Esophagus (tissue), 2 donors: ENCODE data around the gene LRRN2. TPM values are rescaled to one million over a fixed set of nuclear protein-coding genes. Genes with fewer than 3 reads are reported as not detected.

ENCODE experiments used
- H3K27ac ChIP-seq, 2 donors: one replicate each; pipeline ENCODE4 v1.5.1; 2013; ENCODE audit warnings: low read depth in 2 of 2, mild to moderate bottlenecking in 2 of 2, inconsistent platforms in 1 of 2, low read length in 1 of 2, moderate library complexity in 1 of 2
- H3K27me3 ChIP-seq, 2 donors: one replicate each; pipeline ENCODE4 v1.6.1; 2013; ENCODE audit warnings: low read length in 2 of 2, control low read depth in 1 of 2, mild to moderate bottlenecking in 1 of 2; ENCODE audit not compliant: insufficient read depth in 2 of 2, control insufficient read depth in 1 of 2
- H3K36me3 ChIP-seq, 2 donors: one replicate each; pipeline ENCODE4 v1.6.1; 2013; ENCODE audit warnings: low read length in 1 of 2; ENCODE audit not compliant: control insufficient read depth in 2 of 2, insufficient read depth in 2 of 2
- H3K4me1 ChIP-seq, 2 donors: one replicate each; pipeline ENCODE4 v1.6.1; 2013; ENCODE audit warnings: low read length in 1 of 2; ENCODE audit not compliant: control insufficient read depth in 2 of 2, insufficient read depth in 2 of 2
- H3K4me3 ChIP-seq, 2 donors: one replicate each; pipeline ENCODE4 v1.5.1; 2013; ENCODE audit warnings: low read length in 2 of 2, mild to moderate bottlenecking in 2 of 2, low read depth in 1 of 2, moderate library complexity in 1 of 2
- H3K9me3 ChIP-seq, 2 donors: one replicate each; pipeline ENCODE4 v1.6.1; 2013; ENCODE audit warnings: mild to moderate bottlenecking in 2 of 2, low read depth in 1 of 2, low read length in 1 of 2, moderate library complexity in 1 of 2; ENCODE audit not compliant: control insufficient read depth in 2 of 2, insufficient read depth in 1 of 2
- WGBS, 2 donors: extraction: QIAGEN DNeasy Blood & Tissue Kit; methylation state at CpG; one replicate each; pipeline ENCODE4 v1.1.7; 2013; 5-methylcytosine and 5-hydroxymethylcytosine counted together
- polyA plus RNA-seq, 2 donors: library from polyadenylated mRNA; stranded (reverse); fragments of 200-250 nt; gene quantifications; one replicate each; pipeline ENCODE4 v1.2.3, GENCODE V29; 2013
- donor health status: healthy with polysubstance abuse.
- donor health status: Bipolar disorder and iron deficiency.

The LRRN2 gene
- under 1 TPM; 0.65 to 0.88 TPM for polyA plus RNA-seq

GRCh38 chr1:204685236-204686006, at the start of gene LRRN2:
Gene LRRN2, minus strand, starts transcription at chr1:204685738. Its CDS starts 65,746 bp downstream, at chr1:204619992.
- Histone ChIP-seq H3K4me1 (peaks cover 3 to 5% of the 10 kb centered on the region in 2 donors), H3K36me3 (no peaks in the 10 kb centered on the region), H3K9me3 (no peaks in the 10 kb centered on the region), H3K4me3 (peak within 1 kb of the TSS; percentile 39 to 48), H3K27ac (no peak within 1 kb of the TSS), H3K27me3 (peaks cover 0 to 3% of the 10 kb centered on the region in 2 donors)
- 4% methylated on average over 61 to 84 of the region's 84 CpGs for WGBS, 2 donors

- peaks cover 0 to 3% of the 10 kb centered on the region in 2 donors for H3K27me3 ChIP-seq
- no peaks in the 10 kb centered on the region for H3K9me3 ChIP-seq
- peaks cover 0 to 5% of the 10 kb centered on the region in 2 donors for H3K4me1 ChIP-seq
- H3K36me3 ChIP-seq, result no peaks in the 10 kb centered on the region
- H3K4me3 ChIP-seq, result no peak overlapping the region
- H3K27ac ChIP-seq, result no peak overlapping the region
Observed at GRCh38 chr1:204735042-204735441, 49.5 kb upstream of the LRRN2 start.

DNA sequence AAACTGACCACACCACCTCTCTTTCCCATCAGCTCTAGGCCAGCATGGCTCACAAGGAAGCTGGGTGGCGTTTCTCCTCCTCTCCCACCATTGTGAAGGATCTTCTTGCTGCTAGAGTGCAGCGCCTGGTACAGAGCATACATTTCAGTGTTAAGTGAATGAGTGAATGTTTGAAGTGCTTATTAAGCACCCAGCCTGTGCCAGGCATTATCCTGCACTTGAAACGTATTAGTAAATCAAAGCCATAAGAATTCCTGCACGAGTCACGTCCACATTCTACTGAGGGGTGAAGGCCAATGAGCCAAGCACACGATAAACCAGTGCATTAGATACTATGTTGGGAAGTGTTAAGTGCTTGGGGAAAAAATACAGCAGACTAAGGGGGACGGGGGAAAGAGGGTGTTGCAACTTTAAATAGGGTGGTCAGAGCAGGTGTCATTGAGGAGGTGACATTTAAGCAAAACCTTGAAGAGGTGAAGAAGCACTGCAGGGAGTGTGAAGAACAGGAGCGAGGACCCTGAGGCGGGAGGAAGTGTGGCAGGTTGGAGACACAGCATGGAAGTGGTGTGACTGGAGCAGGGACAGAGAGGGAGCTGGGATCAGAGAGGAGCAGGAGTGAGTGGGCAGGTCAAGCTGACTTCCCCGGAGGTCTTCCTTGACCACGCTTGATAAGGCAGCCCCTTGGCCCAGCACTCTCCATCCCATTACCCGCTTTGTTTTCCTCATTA, 48.5 kb upstream of the LRRN2 start:
- H3K4me3 ChIP-seq, result no peak overlapping the region
- no peaks in the 10 kb centered on the region for H3K36me3 ChIP-seq
- H3K4me1 ChIP-seq, result peaks cover 0 to 5% of the 10 kb centered on the region in 2 donors
- 77 to 80% methylated on average over 12 of the region's 12 CpGs for WGBS, 2 donors
- no peaks in the 10 kb centered on the region for H3K9me3 ChIP-seq
- H3K27ac ChIP-seq, result no peak overlapping the region
- peaks cover 0 to 3% of the 10 kb centered on the region in 2 donors for H3K27me3 ChIP-seq

DNA sequence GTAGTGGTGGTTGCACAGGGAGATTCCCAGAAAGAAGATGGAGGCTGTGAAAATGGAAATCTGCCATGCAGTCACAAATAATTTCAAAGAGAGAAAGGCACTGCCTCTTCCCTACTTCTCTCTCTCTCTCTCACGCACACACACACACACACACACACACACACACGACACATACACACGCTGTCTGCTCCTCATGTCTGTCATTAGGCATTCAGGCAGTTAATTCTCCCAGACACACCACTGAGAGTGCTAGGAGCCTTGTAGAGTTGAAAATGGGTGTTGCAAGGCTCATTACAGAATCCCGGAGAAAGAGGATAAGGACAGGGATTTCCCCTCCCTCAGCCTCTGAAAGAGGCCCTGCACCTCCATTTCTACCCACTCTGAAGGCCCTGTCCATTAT, 47.8 kb upstream of the LRRN2 start:
- H3K9me3 ChIP-seq, result no peaks in the 10 kb centered on the region
- 64 to 73% methylated on average over 4 of the region's 4 CpGs for WGBS, 2 donors
- peaks cover 0 to 5% of the 10 kb centered on the region in 2 donors for H3K4me1 ChIP-seq
- H3K36me3 ChIP-seq, result no peaks in the 10 kb centered on the region
- H3K4me3 ChIP-seq, result no peak overlapping the region
- H3K27ac ChIP-seq, result no peak overlapping the region
- peaks cover 0 to 3% of the 10 kb centered on the region in 2 donors for H3K27me3 ChIP-seq

DNA sequence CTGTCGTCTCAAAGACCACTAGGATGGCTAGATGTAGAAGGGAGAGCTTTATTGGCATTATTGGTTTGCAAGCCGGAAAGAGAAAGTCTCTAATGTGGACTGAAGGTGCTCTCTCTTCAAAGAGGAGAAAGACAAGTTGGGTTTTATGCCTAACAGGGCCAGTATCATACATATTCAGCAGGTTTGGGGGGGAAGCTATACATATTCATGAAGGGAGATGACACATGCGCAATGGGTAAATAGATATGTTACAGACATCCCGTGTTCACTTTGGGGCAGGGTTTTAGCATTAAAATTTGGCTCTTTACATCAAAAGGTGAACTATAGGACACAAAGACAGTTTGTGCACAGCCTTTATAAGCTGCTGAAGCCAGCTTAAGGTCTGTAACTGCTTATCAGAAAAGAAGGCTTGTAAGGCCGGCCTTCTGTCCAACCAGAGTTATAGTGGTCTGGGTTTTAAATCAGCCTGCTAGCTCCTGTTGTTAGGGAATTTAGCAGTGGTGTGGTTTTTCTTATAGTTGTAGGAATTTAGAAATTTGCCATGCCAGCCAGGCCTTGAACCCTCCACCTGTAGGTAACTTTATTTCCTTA, 46.5 kb upstream of the LRRN2 start:
- Histone ChIP-seq H3K27ac (no peak overlapping the region), H3K4me1 (peaks cover 0 to 5% of the 10 kb centered on the region in 2 donors), H3K27me3 (peaks cover 0 to 3% of the 10 kb centered on the region in 2 donors), H3K4me3 (no peak overlapping the region), H3K36me3 (no peaks in the 10 kb centered on the region), H3K9me3 (no peaks in the 10 kb centered on the region)
- WGBS, 2 donors, result 87 to 90% methylated on average over 5 of the region's 5 CpGs

- Histone ChIP-seq H3K9me3 (no peaks in the 10 kb centered on the region), H3K27ac (no peak overlapping the region), H3K27me3 (peaks cover 0 to 3% of the 10 kb centered on the region in 2 donors), H3K4me1 (peaks cover 0 to 5% of the 10 kb centered on the region in 2 donors), H3K36me3 (no peaks in the 10 kb centered on the region), H3K4me3 (no peak overlapping the region)
- WGBS, 2 donors, result 33 to 38% methylated on average over 6 of the region's 6 CpGs
Observed at GRCh38 chr1:204731509-204731908, 46.0 kb upstream of the LRRN2 start.

GRCh38 chr1:204730826-204731459, 45.4 kb upstream of the LRRN2 start:
- Histone ChIP-seq H3K4me1 (peaks cover 0 to 5% of the 10 kb centered on the region in 2 donors), H3K27me3 (peaks cover 0 to 3% of the 10 kb centered on the region in 2 donors), H3K4me3 (no peak overlapping the region), H3K27ac (no peak overlapping the region), H3K36me3 (no peaks in the 10 kb centered on the region), H3K9me3 (no peaks in the 10 kb centered on the region)
- WGBS, 2 donors, result 35 to 39% methylated on average over 9 of the region's 9 CpGs

DNA sequence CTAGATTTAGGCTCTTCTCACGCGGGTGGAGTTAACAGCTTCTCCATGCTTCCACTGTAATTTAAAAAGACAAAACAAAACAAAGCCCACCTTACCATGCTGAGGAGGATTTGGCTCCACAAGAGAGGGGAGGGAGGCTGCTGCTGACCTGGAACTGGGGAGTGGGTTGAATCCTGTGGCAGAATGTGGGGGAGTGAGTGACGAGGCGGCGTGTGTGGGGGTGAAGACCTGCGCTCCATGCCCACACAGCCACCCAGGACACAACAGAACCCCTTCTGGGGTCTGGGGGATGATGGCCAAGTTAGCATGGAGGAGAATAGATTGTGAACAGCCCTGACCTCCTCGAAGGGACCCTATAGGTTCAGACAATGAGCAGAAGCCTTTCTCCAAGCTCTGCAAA, 44.0 kb upstream of the LRRN2 start:
- 93 to 94% methylated on average over 7 of the region's 7 CpGs for WGBS, 2 donors
- Histone ChIP-seq H3K27me3 (peaks cover 0 to 3% of the 10 kb centered on the region in 2 donors), H3K4me3 (no peak overlapping the region), H3K4me1 (peaks cover 0 to 5% of the 10 kb centered on the region in 2 donors), H3K36me3 (no peaks in the 10 kb centered on the region), H3K9me3 (no peaks in the 10 kb centered on the region), H3K27ac (no peak overlapping the region)

DNA sequence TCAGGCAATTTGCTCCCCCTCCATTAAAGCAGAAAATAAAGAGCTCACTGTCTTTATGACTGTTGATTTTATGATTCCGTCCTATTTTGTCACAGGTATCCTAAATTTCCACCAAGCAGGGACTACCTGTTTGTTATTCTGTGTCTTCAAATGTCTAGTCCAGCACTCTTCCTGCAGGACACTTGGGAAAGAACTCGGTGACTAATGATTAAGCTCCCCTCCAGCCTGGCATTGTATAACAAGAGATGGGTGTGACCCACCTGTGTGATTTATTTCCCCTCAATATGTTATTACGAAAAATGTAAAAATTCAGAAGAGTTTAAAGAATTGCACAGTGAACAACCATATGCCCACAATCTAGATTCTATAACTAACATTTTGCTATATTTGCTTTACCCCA, 42.9 kb upstream of the LRRN2 start:
- Histone ChIP-seq H3K4me3 (no peak overlapping the region), H3K4me1 (peaks cover 0 to 5% of the 10 kb centered on the region in 2 donors), H3K27ac (no peak overlapping the region), H3K36me3 (no peaks in the 10 kb centered on the region), H3K27me3 (peaks cover 0 to 3% of the 10 kb centered on the region in 2 donors), H3K9me3 (no peaks in the 10 kb centered on the region)
- WGBS, 2 donors, result 56 to 66% methylated on average over 3 of the region's 3 CpGs
